Activated naive CD4-positive, alpha-beta T cell treated with anti-CD3 and anti-CD28 coated beads, Interleukin-2, amount 50 U/mL, for 24 hours (primary cell): ENCODE results near the gene MIOX.
A peak's percentile ranks its signal among the peaks of the same experiment; 100 is the strongest.

Source experiments
- H3K27ac Mint-ChIP-seq: one replicate; pipeline ENCODE4 v1.8.0; 2021; ENCODE audit warnings: mild to moderate bottlenecking, mixed read lengths
- H3K27me3 Mint-ChIP-seq: one replicate; pipeline ENCODE4 v1.8.0; 2021; ENCODE audit warnings: mixed read lengths
- H3K36me3 Mint-ChIP-seq: one replicate; pipeline ENCODE4 v1.8.0; 2021; ENCODE audit warnings: mixed read lengths
- H3K4me1 Mint-ChIP-seq: one replicate; pipeline ENCODE4 v1.8.0; 2021; ENCODE audit warnings: mixed read lengths
- H3K4me3 Mint-ChIP-seq: one replicate; pipeline ENCODE4 v1.8.0; 2021; ENCODE audit warnings: mild to moderate bottlenecking, mixed read lengths
- H3K9me3 Mint-ChIP-seq: one replicate; pipeline ENCODE4 v1.8.0; 2021; ENCODE audit warnings: mixed read lengths

MIOX gene

GRCh38 chr22:50477923-50478322 lies 8.7 kb upstream of the MIOX start:
- Mint-ChIP-seq H3K4me3 (no peak overlapping the region), H3K9me3 (no peaks in the 10 kb centered on the region), H3K4me1 (peaks cover 22% of the 10 kb centered on the region), H3K27me3 (no peaks in the 10 kb centered on the region), H3K27ac (no peak overlapping the region), H3K36me3 (peaks cover 2% of the 10 kb centered on the region)

- Mint-ChIP-seq H3K27me3 (no peaks in the 10 kb centered on the region), H3K36me3 (no peaks in the 10 kb centered on the region), H3K27ac (peak overlapping the region; percentile 6), H3K4me3 (peak overlapping the region; percentile 79), H3K4me1 (peaks cover 9% of the 10 kb centered on the region), H3K9me3 (no peaks in the 10 kb centered on the region)
Observed at GRCh38 chr22:50479721-50480120, 6.9 kb upstream of the MIOX start.

GRCh38 chr22:50481045-50481439 lies 5.6 kb upstream of the MIOX start:
- Mint-ChIP-seq H3K27me3 (no peaks in the 10 kb centered on the region), H3K36me3 (no peaks in the 10 kb centered on the region), H3K27ac (no peak overlapping the region), H3K4me1 (peaks cover 3% of the 10 kb centered on the region), H3K4me3 (peak overlapping the region; percentile 66), H3K9me3 (no peaks in the 10 kb centered on the region)

DNA sequence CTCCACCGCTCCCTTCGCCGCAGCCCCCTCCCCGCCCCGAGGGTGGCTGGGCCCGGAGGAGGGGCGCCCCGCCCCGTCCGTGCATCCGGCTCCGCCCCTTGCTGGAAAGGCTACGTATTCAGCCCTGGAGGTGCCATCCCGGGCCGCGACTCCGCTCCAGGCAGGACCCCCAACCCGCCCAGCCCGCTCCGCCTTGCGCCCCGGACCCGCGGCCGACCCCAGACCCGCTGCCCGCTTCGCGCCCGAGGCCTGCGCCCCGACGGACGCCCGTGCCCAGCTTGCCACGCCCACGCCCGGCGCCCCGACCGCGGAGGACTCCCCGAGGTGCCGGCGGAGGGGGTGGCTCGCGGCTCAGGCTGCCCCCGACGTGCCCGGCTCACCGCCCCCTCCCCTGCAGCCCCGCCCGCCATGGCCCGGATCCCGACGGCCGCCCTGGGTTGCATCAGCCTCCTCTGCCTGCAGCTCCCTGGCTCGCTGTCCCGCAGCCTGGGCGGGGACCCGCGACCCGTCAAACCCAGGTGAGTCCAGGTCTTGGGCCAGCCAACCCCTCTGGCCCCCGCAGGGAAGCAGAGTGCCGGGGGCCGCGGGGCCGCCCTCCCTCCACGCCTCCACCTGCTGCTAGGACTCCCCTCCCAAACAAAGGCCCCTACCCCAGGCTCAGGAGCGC lies 5.1 kb upstream of the MIOX start, which contains the start of gene ADM2:
ADM2 (plus strand) TSS at position 104 of the 667 bp plus-strand sequence; CDS start at position 409, 305 bp downstream.
- Mint-ChIP-seq H3K4me1 (peaks cover 3% of the 10 kb centered on the region), H3K9me3 (no peaks in the 10 kb centered on the region), H3K27ac (no peak within 1 kb of the TSS), H3K4me3 (peak within 1 kb of the TSS; percentile 83), H3K27me3 (no peaks in the 10 kb centered on the region), H3K36me3 (no peaks in the 10 kb centered on the region)

DNA sequence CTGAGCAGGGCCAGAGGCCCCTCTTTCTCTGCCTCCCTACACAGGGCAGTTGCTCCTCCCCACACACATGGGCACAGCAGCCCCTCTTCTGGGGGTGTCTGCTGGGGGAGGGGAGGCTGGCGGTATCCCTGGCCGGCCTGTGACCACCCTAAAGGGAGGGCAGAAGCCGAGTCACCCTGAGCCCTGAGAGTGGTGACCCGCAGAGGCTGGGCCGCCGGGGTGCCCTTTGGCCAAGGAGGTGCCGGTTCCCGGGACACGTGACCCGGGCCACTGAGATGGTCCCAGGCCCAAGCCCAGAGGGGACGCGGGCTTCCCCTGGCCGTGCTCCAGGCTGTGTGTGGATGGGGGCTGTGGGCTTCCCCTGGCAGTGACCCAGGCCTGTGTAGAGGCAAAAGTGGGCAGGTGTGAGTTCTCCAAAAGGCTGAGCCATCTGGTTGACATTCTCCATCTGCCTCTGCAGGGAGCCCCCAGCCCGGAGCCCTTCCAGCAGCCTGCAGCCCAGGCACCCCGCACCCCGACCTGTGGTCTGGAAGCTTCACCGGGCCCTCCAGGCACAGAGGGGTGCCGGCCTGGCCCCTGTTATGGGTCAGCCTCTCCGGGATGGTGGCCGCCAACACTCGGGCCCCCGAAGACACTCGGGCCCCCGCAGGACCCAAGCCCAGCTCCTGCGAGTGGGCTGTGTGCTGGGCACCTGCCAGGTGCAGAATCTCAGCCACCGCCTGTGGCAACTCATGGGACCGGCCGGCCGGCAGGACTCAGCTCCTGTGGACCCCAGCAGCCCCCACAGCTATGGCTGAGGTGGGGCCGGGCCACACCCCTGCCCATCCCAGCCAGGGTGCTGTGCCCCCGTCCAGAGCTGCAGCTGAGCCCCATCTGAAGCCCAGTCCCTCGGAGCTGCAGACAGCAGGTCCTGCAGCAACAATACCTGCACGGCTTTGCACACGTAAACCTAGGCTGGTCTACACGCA lies 4.3 kb upstream of the MIOX start:
- Mint-ChIP-seq H3K4me3 (peak overlapping the region; percentile 83), H3K27ac (no peak overlapping the region), H3K4me1 (peaks cover 3% of the 10 kb centered on the region), H3K36me3 (no peaks in the 10 kb centered on the region), H3K27me3 (no peaks in the 10 kb centered on the region), H3K9me3 (no peaks in the 10 kb centered on the region)

GRCh38 chr22:50483106-50483505 lies 3.6 kb upstream of the MIOX start:
- no peaks in the 10 kb centered on the region for H3K36me3 Mint-ChIP-seq

GRCh38 chr22:50483556-50483955 lies 3.1 kb upstream of the MIOX start:
- no peaks in the 10 kb centered on the region for H3K27me3 Mint-ChIP-seq
- no peaks in the 10 kb centered on the region for H3K9me3 Mint-ChIP-seq
- H3K4me1 Mint-ChIP-seq = peaks cover 3% of the 10 kb centered on the region
- H3K27ac Mint-ChIP-seq = no peak overlapping the region
- H3K4me3 Mint-ChIP-seq = no peak overlapping the region
- H3K36me3 Mint-ChIP-seq = no peaks in the 10 kb centered on the region

More at GRCh38 chr22:50483106-50483505, 3.6 kb upstream of the MIOX start:
- no peak overlapping the region for H3K27ac Mint-ChIP-seq
- no peaks in the 10 kb centered on the region for H3K27me3 Mint-ChIP-seq
- H3K4me1 Mint-ChIP-seq = peaks cover 3% of the 10 kb centered on the region
- H3K4me3 Mint-ChIP-seq = peak overlapping the region; percentile 26
- H3K9me3 Mint-ChIP-seq = no peaks in the 10 kb centered on the region

DNA sequence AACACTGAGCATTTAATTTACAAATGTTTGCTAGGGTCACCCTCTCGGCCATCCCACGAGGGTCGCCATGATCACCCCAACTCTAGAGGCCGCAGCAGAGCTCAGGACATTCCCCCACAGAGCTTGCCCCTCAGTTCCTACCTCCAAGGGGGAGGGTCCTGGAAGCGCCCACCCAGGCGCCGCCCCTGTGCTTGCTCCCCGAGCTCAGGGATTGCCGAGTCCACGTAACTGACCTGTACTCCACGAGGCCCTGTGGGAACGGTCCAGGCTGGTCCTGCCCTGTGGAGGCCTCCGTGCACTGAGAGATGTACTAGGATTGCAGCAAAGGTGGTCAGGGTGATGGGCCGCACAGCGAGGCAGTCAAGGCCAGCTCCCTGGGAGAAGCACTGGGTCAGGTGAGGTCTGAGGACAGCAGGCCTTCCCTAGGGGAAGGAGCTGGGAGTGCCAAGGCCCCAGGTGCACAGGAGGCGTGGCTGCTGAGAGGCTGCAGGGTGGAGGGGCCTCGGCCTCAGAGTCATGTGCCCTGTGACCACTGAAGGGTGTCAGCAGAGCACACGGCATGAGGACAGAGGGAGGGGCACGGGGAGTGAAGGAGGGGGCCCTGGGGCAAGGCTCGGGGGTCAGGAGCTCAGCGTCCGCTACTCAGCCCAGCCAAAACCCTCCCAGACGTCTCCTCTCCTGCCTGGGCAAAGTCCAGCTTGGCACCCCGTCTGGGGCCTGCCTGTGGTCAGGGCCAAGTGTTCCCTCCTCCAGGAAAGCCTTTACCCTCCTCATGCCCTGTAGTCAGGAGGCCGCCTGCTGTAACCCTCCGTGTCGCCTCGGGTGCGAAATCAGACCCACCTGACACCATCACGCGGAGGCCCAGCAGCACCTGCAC lies 2.4 kb upstream of the MIOX start:
- H3K36me3 Mint-ChIP-seq = no peaks in the 10 kb centered on the region
- peak overlapping the region; percentile 59 for H3K27ac Mint-ChIP-seq
- no peaks in the 10 kb centered on the region for H3K27me3 Mint-ChIP-seq
- no peak overlapping the region for H3K4me3 Mint-ChIP-seq
- no peaks in the 10 kb centered on the region for H3K9me3 Mint-ChIP-seq
- peaks cover 3% of the 10 kb centered on the region for H3K4me1 Mint-ChIP-seq

DNA sequence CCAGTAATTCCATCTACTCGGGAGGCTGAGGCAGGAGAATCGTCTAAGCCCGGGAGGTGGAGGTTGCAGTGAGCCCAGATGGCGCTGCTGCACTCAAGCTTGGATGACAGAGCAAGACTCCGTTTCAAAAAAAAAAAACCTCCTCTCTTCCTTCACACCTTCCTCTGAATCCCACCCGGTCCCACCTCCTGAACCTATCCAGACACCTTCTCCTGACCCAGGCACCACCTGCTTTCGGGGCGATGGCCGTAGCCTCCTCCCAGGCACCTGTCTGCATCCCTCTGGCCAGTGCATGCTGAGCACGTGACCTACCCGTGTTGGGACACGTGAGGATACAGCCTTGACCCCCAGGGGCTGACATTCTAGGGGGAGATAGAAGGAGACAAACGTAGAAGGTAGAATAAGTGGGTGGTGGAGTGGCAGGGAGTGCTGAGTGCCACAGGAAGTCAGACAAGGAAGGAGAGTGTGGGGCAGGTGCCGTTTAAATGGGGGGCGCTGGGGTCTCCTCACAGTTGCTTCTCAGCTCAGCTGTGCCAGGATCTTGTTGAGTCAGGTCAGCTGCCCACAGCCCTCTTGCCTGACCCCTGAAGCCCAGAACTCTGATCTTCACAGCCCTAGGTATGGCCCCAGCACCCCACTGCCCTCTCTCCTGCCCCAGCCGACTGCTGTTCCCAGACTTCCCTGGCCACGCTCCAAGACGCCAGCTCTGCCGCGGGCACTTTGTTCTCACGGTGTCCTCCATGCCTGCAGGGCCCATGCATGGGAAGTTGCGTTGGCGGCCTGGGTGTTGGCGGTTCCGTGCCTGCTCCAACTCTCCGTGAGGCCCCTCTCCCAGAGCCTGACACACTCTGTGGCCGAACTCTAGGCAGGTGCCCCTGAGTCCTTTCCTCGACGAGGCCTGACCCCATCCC lies 1.2 kb upstream of the MIOX start:
- no peaks in the 10 kb centered on the region for H3K36me3 Mint-ChIP-seq
- H3K9me3 Mint-ChIP-seq = no peaks in the 10 kb centered on the region
- no peaks in the 10 kb centered on the region for H3K27me3 Mint-ChIP-seq
- no peaks in the 10 kb centered on the region for H3K4me1 Mint-ChIP-seq
- no peak overlapping the region for H3K4me3 Mint-ChIP-seq
- H3K27ac Mint-ChIP-seq = no peak overlapping the region

GRCh38 chr22:50487290-50488005 lies 789 bp downstream of the MIOX start:
- Mint-ChIP-seq H3K4me1 (peaks cover 7% of the 10 kb centered on the region), H3K9me3 (no peaks in the 10 kb centered on the region), H3K4me3 (no peak overlapping the region), H3K27me3 (no peaks in the 10 kb centered on the region), H3K36me3 (no peaks in the 10 kb centered on the region), H3K27ac (no peak overlapping the region)

- peaks cover 7% of the 10 kb centered on the region for H3K4me1 Mint-ChIP-seq
- H3K36me3 Mint-ChIP-seq = no peaks in the 10 kb centered on the region
- H3K27ac Mint-ChIP-seq = no peak overlapping the region
- no peaks in the 10 kb centered on the region for H3K27me3 Mint-ChIP-seq
- H3K9me3 Mint-ChIP-seq = no peaks in the 10 kb centered on the region
- no peak overlapping the region for H3K4me3 Mint-ChIP-seq
Observed at GRCh38 chr22:50488006-50488677, 1.5 kb downstream of the MIOX start.

DNA sequence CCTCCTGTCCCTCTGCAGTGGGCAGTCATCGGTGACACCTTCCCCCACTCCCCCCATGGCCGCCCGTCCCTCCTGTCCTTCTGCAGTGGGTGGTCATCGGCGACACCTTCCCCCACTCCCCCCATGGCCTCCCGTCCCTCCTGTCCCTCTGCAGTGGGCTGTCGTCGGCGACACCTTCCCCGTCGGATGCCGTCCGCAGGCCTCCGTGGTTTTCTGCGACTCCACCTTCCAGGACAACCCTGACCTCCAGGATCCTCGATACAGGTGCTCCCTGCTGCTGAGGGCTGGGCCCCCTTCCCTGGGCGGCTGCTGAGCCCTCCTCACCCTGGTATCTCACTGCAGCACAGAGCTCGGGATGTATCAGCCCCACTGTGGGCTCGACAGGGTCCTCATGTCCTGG lies 2.2 kb downstream of the MIOX start:
- Mint-ChIP-seq H3K36me3 (no peaks in the 10 kb centered on the region), H3K4me3 (no peak overlapping the region), H3K27ac (no peak overlapping the region), H3K27me3 (no peaks in the 10 kb centered on the region), H3K9me3 (no peaks in the 10 kb centered on the region), H3K4me1 (peaks cover 7% of the 10 kb centered on the region)

DNA sequence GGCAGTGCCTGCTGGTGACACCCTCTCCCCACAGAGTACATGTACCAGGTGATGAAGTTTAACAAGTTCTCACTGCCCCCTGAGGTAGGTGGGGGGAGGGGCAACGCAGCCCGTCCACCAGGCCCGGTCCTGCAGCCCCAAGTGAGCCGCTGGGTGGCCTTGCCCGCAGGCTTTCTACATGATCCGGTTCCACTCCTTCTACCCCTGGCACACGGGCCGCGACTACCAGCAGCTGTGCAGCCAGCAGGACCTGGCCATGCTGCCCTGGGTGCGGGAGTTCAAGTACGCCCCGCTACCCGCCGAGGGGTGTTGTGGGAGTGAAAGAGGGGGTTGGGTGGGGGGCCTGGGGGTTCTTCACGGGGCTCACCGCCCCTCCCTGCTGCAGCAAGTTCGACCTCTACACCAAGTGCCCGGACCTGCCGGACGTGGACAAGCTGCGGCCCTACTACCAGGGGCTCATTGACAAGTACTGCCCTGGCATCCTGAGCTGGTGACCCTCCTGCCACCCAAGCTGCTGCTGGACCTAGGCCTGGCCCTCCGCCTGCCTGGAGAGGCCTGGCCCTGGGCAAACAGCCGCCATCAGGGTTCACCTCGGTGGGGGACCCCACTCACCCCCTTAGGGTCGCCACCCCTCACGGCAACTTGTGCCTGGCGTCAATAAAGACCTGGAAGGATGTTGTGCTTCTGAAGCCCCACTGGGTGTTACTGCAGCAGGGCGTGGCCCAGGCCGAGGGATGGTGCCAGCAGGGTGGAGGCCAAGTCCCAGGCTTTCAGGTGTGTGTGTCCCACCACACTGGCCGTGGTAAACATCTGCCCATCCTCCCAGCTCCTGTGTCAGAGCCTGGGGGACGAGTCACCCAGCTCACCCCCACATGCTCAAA lies 2.9 kb downstream of the MIOX start:
- Mint-ChIP-seq H3K27me3 (no peaks in the 10 kb centered on the region), H3K4me3 (no peak overlapping the region), H3K4me1 (peaks cover 7% of the 10 kb centered on the region), H3K36me3 (no peaks in the 10 kb centered on the region), H3K27ac (no peak overlapping the region), H3K9me3 (no peaks in the 10 kb centered on the region)
